ENCODE measurements around the gene CLDN25. TPM values are rescaled to one million over a fixed set of nuclear protein-coding genes. Genes with fewer than 3 reads are reported as not detected.
"Not testable (repeated sequence)": the region's sequence is repeated elsewhere in the genome, so short reads cannot be mapped to it uniquely, and the experiment has no call there.

CLDN25 gene
- total RNA-seq, 1 donor from 2014 or later, result not detected

DNA sequence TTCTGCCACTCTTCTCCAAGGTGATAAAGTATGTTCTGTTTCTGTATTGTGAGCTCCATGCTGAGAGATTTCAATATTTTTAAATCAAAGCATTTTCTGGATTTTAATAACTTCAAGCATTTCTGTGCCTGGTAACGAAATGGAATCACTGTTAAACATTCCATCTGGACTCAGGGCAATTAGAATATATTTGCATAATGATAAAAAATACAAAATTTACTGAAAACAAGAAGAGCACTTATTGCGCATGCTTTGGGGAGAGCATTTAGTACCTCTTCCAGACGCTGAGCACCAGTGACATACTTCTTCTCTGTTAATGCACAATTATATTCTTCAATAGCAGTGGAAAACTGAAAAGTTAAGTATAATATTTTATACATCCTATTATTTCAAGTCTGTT, 19.4 kb upstream of the CLDN25 start:
- POLR2A ChIA-PET, result no interaction called here
- CTCF ChIA-PET, result no interaction called here
- TF ChIP-seq, protein P1, sequence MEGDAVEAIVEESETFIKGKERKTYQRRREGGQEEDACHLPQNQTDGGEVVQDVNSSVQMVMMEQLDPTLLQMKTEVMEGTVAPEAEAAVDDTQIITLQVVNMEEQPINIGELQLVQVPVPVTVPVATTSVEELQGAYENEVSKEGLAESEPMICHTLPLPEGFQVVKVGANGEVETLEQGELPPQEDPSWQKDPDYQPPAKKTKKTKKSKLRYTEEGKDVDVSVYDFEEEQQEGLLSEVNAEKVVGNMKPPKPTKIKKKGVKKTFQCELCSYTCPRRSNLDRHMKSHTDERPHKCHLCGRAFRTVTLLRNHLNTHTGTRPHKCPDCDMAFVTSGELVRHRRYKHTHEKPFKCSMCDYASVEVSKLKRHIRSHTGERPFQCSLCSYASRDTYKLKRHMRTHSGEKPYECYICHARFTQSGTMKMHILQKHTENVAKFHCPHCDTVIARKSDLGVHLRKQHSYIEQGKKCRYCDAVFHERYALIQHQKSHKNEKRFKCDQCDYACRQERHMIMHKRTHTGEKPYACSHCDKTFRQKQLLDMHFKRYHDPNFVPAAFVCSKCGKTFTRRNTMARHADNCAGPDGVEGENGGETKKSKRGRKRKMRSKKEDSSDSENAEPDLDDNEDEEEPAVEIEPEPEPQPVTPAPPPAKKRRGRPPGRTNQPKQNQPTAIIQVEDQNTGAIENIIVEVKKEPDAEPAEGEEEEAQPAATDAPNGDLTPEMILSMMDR (IDR thresholded peaks at IDR 0.05), result no peak
- intact Hi-C loops (cut with micrococcal nuclease), result no loop called here
- Mint-ChIP-seq H3K27me3 (no peaks in the 10 kb centered on the region), H3K27ac (no peak overlapping the region), H3K9me3 (no peaks in the 10 kb centered on the region), H3K36me3 (ENCODE audit: low read depth) (peaks cover 75% of the 10 kb centered on the region), H3K4me3 (no peak overlapping the region), H3K4me1 (no peaks in the 10 kb centered on the region)
- no peak for DNase-seq
- ATAC-seq (ENCODE audit: low read depth), result no peak

DNA sequence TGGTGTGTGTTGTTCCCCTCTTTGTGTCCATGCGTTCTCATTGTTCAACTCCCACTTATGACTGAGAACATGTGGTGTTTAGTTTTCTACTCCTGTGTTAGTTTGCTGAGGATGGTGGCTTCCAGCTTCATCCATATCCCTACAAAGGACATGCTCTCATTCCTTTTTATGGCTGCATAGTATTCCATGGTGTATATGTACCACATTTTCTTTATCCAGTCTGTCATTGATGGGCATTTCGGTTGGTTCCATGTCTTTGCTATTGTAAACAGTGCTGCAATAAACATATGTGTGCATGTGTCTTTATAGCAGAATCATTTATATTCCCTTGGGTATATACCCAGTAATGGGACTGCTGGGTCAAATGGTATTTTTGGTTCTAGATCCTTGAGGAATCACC, 16.6 kb upstream of the CLDN25 start:
- H3K4me1 Mint-ChIP-seq; H3K27ac Mint-ChIP-seq; H3K9me3 Mint-ChIP-seq; H3K27me3 Mint-ChIP-seq; CTCF ChIA-PET; DNase-seq; H3K4me3 Mint-ChIP-seq; POLR2A ChIA-PET; intact Hi-C loops (cut with micrococcal nuclease); ATAC-seq (ENCODE audit: low read depth): not testable (repeated sequence)
- H3K36me3 Mint-ChIP-seq (ENCODE audit: low read depth), result peaks cover 73% of the 10 kb centered on the region

DNA sequence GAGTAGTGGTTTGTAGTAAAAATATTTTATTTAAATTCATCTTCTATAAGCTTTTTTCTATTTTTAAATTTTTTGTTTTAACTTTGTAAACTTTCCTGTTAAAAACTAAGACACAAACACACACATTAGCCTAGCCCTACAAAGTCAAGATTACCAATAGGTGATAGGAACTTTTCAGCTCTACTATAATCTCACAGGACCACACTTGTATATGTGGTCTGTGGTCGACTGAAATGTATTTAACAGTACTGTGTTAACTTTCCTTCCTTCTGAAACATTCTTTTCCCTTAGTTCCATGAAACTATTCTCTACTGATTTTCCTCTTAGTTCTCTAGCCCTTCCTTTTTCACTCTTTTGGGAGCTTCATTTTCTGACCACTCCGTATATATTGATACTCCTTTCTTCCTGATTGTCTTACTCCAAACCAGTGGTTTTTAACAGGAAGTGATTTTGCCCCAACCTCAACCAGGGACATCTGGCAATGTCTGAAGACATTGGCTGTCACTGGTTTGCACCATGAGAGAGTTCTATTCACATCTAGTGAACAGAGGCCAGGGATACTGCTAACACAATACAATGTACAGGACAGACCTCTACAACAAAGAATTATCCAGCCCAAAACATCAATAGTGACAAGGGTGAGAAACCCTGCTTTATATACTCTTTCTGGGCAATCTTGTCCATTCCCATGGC, 14.9 kb upstream of the CLDN25 start:
- peaks cover 67% of the 10 kb centered on the region for H3K36me3 Mint-ChIP-seq (ENCODE audit: low read depth)
- POLR2A ChIA-PET, result no interaction called here
- H3K4me1 Mint-ChIP-seq, result peaks cover 2% of the 10 kb centered on the region
- no peak overlapping the region for H3K27ac Mint-ChIP-seq
- intact Hi-C loops (cut with micrococcal nuclease), result no loop called here
- no peak for DNase-seq
- ATAC-seq (ENCODE audit: low read depth), result no peak
- no peak overlapping the region for H3K4me3 Mint-ChIP-seq
- TF ChIP-seq, protein P1 (IDR thresholded peaks at IDR 0.05), result no peak
- CTCF ChIA-PET, result no interaction called here
- no peaks in the 10 kb centered on the region for H3K27me3 Mint-ChIP-seq
- H3K9me3 Mint-ChIP-seq, result no peaks in the 10 kb centered on the region

DNA sequence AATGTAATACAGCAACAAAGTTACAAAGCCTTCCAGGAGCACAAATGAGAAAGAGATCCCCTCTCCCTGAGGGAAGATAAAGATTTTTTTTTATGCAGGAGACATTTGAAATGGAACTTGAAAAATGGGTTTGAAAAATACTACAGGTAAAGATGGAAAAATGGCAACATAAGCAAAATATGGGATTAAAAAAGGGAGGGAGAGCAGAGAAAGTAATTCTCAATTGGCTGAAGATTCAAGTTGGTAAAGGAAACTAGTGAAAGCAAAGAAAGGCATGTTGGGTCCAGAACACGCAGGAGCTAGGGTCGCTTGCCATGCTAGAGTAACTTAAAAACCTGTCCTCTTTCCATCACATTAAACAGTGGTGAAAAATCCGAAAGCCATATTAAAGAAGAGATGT, 7.6 kb upstream of the CLDN25 start:
- Mint-ChIP-seq H3K9me3 (no peaks in the 10 kb centered on the region), H3K4me3 (peak overlapping the region; percentile 98), H3K36me3 (ENCODE audit: low read depth) (peaks cover 30% of the 10 kb centered on the region), H3K27me3 (no peaks in the 10 kb centered on the region), H3K27ac (no peak overlapping the region), H3K4me1 (peaks cover 23% of the 10 kb centered on the region)
- intact Hi-C loops (cut with micrococcal nuclease), result loop anchor here (2.0 to 10.0 kb wide), 6 partner anchors 25 to 1697 kb away; partner anchors contain the start of genes NKAPD1, PIH1D2 and REXO2
- no peak for DNase-seq
- POLR2A ChIA-PET, result interaction anchor here (0.7 kb wide), 1 partner anchor 465 kb away, joined by 3 read pairs; no protein-coding TSS in a partner anchor
- CTCF ChIA-PET, result interaction anchor here (0.8 kb wide), 1 partner anchor 489 kb away, joined by 3 read pairs; no protein-coding TSS in a partner anchor
- TF ChIP-seq, protein P1 (IDR thresholded peaks at IDR 0.05), result no peak
- no peak for ATAC-seq (ENCODE audit: low read depth)

DNA sequence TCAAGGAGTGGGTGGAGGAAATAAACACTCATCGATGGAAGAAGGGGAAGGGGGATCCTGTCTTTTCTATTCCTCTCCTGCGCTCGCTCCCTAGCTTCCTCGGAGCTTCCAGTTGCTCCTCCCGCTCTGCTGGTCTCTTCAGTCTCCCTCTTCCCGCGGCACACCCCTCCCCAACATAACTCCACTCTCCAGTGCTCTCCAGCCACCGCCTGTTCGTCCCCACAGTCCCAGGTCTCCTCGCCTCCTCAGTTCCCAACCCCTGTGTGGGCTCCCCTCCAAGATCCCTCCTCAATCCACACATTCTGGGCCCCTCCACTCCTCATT, 6.5 kb upstream of the CLDN25 start:
- DNase-seq (no peak), ATAC-seq (ENCODE audit: low read depth) (no peak)
- CTCF ChIA-PET, result interaction anchor here (1.5 kb wide), 1 partner anchor 483 kb away, joined by 3 read pairs; no protein-coding TSS in a partner anchor
- peaks cover 21% of the 10 kb centered on the region for H3K4me1 Mint-ChIP-seq
- POLR2A ChIA-PET, result interaction anchor here (0.7 to 1.4 kb wide), 4 partner anchors 101 to 1543 kb away, joined by 3 to 6 read pairs (median 4); partner anchors contain the start of gene TTC12
- peak overlapping the region; percentile 82 for H3K27ac Mint-ChIP-seq
- H3K27me3 Mint-ChIP-seq, result peaks cover 5% of the 10 kb centered on the region
- TF ChIP-seq, protein P1 (IDR thresholded peaks at IDR 0.05), result no peak
- intact Hi-C loops (cut with micrococcal nuclease), result loop anchor here (1.0 to 10.0 kb wide), 11 partner anchors 24 to 1698 kb away; partner anchors contain the start of genes C11orf71, NKAPD1, PIH1D2 and PTS
- H3K36me3 Mint-ChIP-seq (ENCODE audit: low read depth), result peaks cover 20% of the 10 kb centered on the region
- H3K4me3 Mint-ChIP-seq, result peak overlapping the region; percentile 98
- no peaks in the 10 kb centered on the region for H3K9me3 Mint-ChIP-seq

Measured in activated B cell treated with CpG ODN at 0.5 μM for 24 hours (primary cell).